ENCODE results near the gene IL18RAP.

Gene IL18RAP

DNA sequence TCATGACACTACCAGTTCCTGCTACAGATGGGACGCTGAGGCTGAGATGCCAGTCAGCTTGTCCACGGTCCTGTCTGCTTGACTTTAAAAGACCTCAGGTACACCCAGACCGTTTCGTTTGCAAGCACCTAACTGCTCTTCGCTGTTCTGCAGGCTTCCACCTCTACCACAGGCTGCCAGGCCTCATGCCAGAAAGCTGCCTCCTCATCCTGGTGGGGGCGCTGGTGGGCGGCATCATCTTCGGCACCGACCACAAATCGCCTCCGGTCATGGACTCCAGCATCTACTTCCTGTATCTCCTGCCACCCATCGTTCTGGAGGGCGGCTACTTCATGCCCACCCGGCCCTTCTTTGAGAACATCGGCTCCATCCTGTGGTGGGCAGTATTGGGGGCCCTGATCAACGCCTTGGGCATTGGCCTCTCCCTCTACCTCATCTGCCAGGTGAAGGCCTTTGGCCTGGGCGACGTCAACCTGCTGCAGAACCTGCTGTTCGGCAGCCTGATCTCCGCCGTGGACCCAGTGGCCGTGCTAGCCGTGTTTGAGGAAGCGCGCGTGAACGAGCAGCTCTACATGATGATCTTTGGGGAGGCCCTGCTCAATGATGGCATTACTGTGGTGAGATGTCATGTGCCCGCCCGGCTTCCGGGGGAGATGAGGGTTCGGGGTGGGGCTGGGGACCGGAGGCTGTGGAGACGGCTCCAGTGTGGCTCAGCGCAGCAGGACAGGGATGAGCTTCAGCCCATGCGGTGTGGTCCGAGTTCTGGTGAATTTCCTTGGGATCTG is 55.9 kb downstream of the IL18RAP start:
- no peak for DNase-seq (ENCODE audit: low read depth)
- in situ Hi-C loops (cut with HindIII; ENCODE audit: low sequenced_read_pairs), result loop anchor here (25.0 kb wide), 1 partner anchor 108 kb away; no protein-coding TSS in a partner anchor
- TF ChIP-seq, protein P1, sequence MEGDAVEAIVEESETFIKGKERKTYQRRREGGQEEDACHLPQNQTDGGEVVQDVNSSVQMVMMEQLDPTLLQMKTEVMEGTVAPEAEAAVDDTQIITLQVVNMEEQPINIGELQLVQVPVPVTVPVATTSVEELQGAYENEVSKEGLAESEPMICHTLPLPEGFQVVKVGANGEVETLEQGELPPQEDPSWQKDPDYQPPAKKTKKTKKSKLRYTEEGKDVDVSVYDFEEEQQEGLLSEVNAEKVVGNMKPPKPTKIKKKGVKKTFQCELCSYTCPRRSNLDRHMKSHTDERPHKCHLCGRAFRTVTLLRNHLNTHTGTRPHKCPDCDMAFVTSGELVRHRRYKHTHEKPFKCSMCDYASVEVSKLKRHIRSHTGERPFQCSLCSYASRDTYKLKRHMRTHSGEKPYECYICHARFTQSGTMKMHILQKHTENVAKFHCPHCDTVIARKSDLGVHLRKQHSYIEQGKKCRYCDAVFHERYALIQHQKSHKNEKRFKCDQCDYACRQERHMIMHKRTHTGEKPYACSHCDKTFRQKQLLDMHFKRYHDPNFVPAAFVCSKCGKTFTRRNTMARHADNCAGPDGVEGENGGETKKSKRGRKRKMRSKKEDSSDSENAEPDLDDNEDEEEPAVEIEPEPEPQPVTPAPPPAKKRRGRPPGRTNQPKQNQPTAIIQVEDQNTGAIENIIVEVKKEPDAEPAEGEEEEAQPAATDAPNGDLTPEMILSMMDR (IDR thresholded peaks at IDR 0.05; ENCODE audit: low read depth, low read length, missing control alignments), result no peak
- H3K4me3 ChIP-seq (ENCODE audit: low read depth, low read length), result no peak overlapping the region

DNA sequence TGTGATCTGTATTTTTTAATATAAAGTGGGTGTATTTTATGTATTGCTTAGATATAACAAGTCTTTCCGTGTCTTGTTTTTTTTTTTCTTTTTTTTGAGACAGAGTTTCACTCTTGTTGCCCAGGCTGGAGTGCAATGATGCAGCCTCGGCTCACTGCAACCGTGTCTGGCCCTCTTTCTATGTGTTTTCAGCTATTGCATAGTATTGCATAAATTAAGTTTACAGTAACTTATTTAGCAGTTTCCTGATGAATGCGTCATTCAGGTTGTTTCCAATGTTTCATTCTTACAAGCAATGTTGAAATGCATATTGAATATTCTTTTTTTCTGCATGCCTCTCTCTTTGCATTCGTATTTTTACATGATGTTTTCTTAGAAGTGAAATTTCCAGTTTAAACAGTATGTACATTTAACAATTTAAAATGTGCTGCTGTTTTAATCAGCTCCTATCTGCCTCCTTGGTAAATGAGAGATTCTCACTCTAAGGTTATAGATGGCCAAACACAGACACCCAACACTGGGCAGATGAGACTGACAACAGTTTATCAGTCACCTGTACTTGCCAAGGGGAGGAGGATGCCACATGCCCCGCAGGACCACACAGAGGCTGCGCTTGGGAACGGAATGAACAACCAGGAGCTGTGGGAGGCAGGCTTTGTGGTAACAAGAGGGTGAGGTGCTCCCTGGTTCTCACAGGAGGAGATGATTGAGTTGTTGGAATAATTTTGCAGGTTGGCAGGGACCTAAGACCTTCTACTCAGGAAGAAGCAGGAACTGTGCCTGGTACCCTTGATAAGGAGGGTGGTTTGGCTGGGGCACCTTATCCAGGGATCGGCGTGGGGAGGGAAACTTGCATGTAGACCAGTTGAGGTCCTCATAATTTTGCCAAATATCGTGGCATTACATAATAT is 57.6 kb downstream of the IL18RAP start:
- no peak overlapping the region for H3K4me3 ChIP-seq (ENCODE audit: low read depth, low read length)
- in situ Hi-C loops (cut with HindIII; ENCODE audit: low sequenced_read_pairs), result loop anchor here (25.0 kb wide), 1 partner anchor 107 kb away; no protein-coding TSS in a partner anchor
- no peak for DNase-seq (ENCODE audit: low read depth)
- TF ChIP-seq, protein P1 (IDR thresholded peaks at IDR 0.05; ENCODE audit: low read depth, low read length, missing control alignments), result no peak

DNA sequence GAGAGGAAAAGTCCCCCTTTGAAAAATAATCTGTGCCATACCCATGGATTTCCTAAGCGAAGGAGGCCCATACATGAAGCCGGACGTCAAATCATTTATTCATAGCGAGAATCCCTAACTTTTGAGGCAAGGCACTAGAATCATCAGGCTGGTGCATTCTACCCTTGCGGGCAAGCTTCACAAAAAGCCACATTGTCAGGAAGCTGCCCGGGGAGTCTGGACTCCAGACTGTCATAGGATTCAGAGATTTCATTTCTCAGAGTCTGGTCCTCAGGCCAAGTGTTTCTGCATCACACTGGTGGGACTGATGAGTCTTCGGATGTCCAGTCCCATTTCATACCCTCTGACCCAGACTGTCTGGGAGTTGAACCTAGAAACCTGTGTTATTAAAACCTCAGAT is 59.0 kb downstream of the IL18RAP start:
- no peak overlapping the region for H3K4me3 ChIP-seq (ENCODE audit: low read depth, low read length)
- in situ Hi-C loops (cut with HindIII; ENCODE audit: low sequenced_read_pairs), result loop anchor here (25.0 kb wide), 1 partner anchor 105 kb away; no protein-coding TSS in a partner anchor
- DNase-seq (ENCODE audit: low read depth), result no peak
- TF ChIP-seq, protein P1 (IDR thresholded peaks at IDR 0.05; ENCODE audit: low read depth, low read length, missing control alignments), result no peak

DNA sequence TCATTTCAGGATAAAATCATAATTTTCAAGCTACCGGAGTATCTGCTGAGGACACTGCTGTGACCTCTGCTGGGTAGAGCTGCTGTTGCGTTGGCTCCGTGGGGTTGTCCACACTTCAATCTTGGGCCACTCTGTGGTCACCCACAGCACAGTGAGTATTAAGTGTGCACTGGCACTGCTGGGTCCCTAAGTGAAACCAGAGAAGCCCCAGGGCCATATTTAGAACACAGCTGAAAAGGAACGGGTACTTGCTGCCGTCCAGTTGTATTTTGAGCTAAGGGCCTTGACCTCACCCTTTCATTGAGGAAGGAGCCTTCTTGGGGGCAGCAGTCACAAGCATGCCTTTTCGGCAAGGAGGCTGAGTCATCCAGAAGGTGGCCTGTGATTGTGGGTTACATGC is 60.1 kb downstream of the IL18RAP start:
- DNase-seq (ENCODE audit: low read depth), result no peak
- in situ Hi-C loops (cut with HindIII; ENCODE audit: low sequenced_read_pairs), result loop anchor here (25.0 kb wide), 1 partner anchor 104 kb away; no protein-coding TSS in a partner anchor
- TF ChIP-seq, protein P1 (IDR thresholded peaks at IDR 0.05; ENCODE audit: low read depth, low read length, missing control alignments), result no peak

DNA sequence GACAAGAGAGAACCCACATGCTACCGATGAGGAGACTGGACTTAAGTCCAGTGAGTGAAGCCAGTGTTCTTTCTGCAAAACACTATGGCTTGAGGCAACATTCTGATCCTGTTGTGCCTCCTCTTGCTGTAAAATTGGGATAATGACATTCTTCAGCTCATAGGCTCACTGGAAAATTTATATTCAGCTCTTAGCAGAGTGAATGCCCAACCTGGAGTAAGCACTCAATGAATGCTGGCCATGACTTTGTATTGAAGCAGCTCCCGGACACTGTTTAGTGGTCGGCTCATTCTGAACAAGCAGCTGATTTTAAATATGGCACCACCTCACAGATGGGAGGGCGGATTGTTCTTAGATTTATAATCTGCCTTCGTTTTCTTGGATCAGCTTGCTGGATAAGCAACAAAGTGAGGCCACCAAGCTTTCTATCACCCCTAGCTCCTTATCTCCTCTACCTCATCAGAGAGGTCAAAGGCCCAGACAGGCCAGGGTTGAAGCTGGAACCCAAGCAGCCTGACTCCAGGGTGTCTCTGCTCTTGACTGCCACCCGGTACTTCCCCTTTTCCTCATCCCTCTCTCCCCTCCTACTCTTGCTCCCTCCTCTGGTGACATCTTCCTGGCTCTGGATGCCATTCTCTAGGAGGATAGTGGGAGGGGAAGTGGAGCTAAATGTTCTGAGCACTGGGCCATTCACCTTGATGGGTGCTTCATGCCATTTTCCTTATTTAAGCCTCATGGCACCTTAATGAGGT is 61.5 kb downstream of the IL18RAP start:
- TF ChIP-seq, protein P1 (IDR thresholded peaks at IDR 0.05; ENCODE audit: low read depth, low read length, missing control alignments), result no peak
- no peak overlapping the region for H3K4me3 ChIP-seq (ENCODE audit: low read depth, low read length)
- no peak for DNase-seq (ENCODE audit: low read depth)
- in situ Hi-C loops (cut with HindIII; ENCODE audit: low sequenced_read_pairs), result loop anchor here (25.0 kb wide), 1 partner anchor 103 kb away; no protein-coding TSS in a partner anchor

More for the DNA sequence above, 60.1 kb downstream of the IL18RAP start:
- H3K4me3 ChIP-seq (ENCODE audit: low read depth, low read length), result no peak overlapping the region

All from astrocyte of the cerebellum (primary cell).